Stimulated activated CD8-positive, alpha-beta memory T cell treated with anti-CD3 and anti-CD28 coated beads, Interleukin-15, amount 100 ng/mL, for 48 hours (primary cell): ENCODE results near the gene AANAT.

Experiments
- DNase-seq, 2 donors: peaks; one replicate each; pipeline ENCODE4 v3.0.0-alpha.2; 2020; ENCODE audit warnings: low read depth in 2 of 2

Gene AANAT

GRCh38 chr17:76467366-76467765, at the start of gene AANAT:
AANAT (plus strand) TSS chr17:76467603; CDS start chr17:76468747, 1,144 bp downstream.
- DNase-seq: no peak

- DNase-seq: no peak
Measured at GRCh38 chr17:76419576-76420260, 47.7 kb upstream of the AANAT start.

- DNase-seq: no peak
Measured at GRCh38 chr17:76420356-76421043, 46.9 kb upstream of the AANAT start.

- no peak for DNase-seq
Measured at GRCh38 chr17:76421044-76421407, 46.4 kb upstream of the AANAT start.

- DNase-seq: no peak
Measured at GRCh38 chr17:76422406-76422805, 45.0 kb upstream of the AANAT start.

GRCh38 chr17:76422860-76423259, 44.5 kb upstream of the AANAT start:
- DNase-seq: no peak

- DNase-seq: no peak
Measured at GRCh38 chr17:76426853-76427252, 40.5 kb upstream of the AANAT start.

GRCh38 chr17:76427501-76428231, 39.7 kb upstream of the AANAT start:
- DNase-seq: no peak

GRCh38 chr17:76428511-76428910, 38.9 kb upstream of the AANAT start:
- DNase-seq: no peak

GRCh38 chr17:76431509-76431908, 35.9 kb upstream of the AANAT start:
- DNase-seq: no peak

- no peak for DNase-seq
Measured at GRCh38 chr17:76432004-76432403, 35.4 kb upstream of the AANAT start.

- no peak for DNase-seq
Measured at GRCh38 chr17:76432712-76433336, 34.6 kb upstream of the AANAT start.

GRCh38 chr17:76433693-76434092, 33.7 kb upstream of the AANAT start:
- no peak for DNase-seq

- no peak for DNase-seq
Measured at GRCh38 chr17:76434870-76435269, 32.5 kb upstream of the AANAT start.

GRCh38 chr17:76435751-76436150, 31.7 kb upstream of the AANAT start:
- no peak for DNase-seq

GRCh38 chr17:76437467-76438402, 29.7 kb upstream of the AANAT start:
- DNase-seq: no peak

GRCh38 chr17:76438906-76439305, 28.5 kb upstream of the AANAT start:
- no peak for DNase-seq

- no peak for DNase-seq
Measured at GRCh38 chr17:76439314-76439928, 28.0 kb upstream of the AANAT start.

- DNase-seq: no peak
Measured at GRCh38 chr17:76440751-76441362, 26.5 kb upstream of the AANAT start.

- DNase-seq: no peak
Measured at GRCh38 chr17:76441686-76442340, 25.6 kb upstream of the AANAT start.
